Dendritic cell treated with granulocyte-macrophage colony-stimulating factor and Interleukin-4, amounts not matched to agents 40 ng/mL and 50 ng/mL, for 4 days (primary cell): Measurements from ENCODE around the gene LENG9.

Experiments used
- H3K27ac Mint-ChIP-seq: one replicate; pipeline ENCODE4 v1.8.0; 2022; ENCODE audit warnings: mild to moderate bottlenecking, mixed read lengths
- H3K27me3 Mint-ChIP-seq: one replicate; pipeline ENCODE4 v1.8.0; 2022; ENCODE audit warnings: mild to moderate bottlenecking, mixed read lengths
- H3K36me3 Mint-ChIP-seq: one replicate; pipeline ENCODE4 v1.8.0; 2022; ENCODE audit warnings: low read depth, mixed read lengths
- H3K4me1 Mint-ChIP-seq: one replicate; pipeline ENCODE4 v1.8.0; 2022; ENCODE audit warnings: low read depth, mixed read lengths
- H3K4me3 Mint-ChIP-seq: one replicate; pipeline ENCODE4 v1.8.0; 2022; ENCODE audit warnings: mild to moderate bottlenecking, moderate library complexity, mixed read lengths
- H3K9me3 Mint-ChIP-seq: one replicate; pipeline ENCODE4 v1.8.0; 2022; ENCODE audit warnings: mixed read lengths
- intact Hi-C: fragments of 100-400 bp; cut with micrococcal nuclease; formaldehyde crosslinking; loops from one replicate; pipeline ENCODE4 v1.15.0; 2022

Gene LENG9

DNA sequence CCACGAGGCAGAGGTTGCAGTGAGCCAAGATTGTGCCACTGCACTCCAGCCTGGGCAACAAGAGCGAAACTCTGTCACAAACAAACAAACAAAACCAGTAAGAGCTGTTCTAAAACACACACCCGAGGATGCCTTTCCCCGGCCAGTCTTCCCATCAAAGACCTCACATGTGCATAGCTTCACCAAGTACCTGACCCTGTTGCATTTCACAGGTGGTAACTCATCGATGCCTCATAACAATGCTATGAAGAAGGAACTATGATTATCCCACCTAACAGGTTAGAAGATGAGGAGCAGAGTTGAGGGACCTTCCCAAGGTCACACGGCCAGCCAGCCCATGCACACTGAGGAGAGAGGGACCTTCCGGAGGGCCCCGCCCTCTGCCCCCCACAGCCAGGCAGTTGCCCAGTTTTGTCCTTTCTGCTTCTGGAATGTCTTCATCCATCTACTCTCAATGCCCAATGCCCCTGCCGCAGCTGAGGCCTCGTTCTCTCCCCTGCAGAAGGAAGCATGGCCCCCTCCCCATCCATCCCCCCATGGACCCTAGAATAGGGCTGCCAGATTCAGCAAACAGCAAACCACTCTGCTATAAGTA lies 31.3 kb downstream of the LENG9 start:
- Mint-ChIP-seq H3K4me3 (no peak overlapping the region), H3K4me1 (peaks cover 23% of the 10 kb centered on the region), H3K36me3 (peaks cover 23% of the 10 kb centered on the region), H3K27ac (no peak overlapping the region), H3K27me3 (peaks cover 71% of the 10 kb centered on the region), H3K9me3 (no peaks in the 10 kb centered on the region)
- intact Hi-C loops, result no loop called here

DNA sequence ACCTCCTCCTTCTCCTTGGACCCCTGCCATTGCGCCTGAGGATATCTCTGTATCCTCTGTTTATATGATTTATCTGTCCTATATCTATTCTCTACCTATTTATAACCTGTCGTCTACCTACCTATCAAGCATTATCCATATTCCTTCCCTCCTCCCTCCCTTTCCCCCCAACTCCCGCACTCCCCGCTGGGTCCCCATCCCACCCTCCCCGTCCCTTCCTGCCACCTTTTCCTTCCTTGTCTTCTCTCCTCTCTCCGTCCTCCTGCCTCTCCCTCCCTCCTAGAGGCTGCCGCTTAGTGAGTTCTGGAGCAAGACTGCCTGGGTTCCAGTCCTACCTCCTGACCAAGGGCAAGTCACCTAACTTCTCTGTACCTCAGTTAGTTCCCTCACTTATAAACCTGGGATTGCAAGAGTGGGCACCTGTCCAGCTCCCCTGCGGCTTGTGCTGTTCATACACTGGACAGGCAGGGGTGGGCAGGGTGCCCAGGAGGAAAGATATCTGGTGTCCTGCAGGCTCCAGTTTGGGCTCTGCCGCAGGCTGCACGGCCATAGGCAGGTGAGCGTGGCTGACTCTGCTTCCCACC lies 32.2 kb downstream of the LENG9 start:
- Mint-ChIP-seq H3K4me1 (peaks cover 23% of the 10 kb centered on the region), H3K36me3 (peaks cover 14% of the 10 kb centered on the region), H3K9me3 (no peaks in the 10 kb centered on the region), H3K4me3 (no peak overlapping the region), H3K27me3 (peaks cover 79% of the 10 kb centered on the region), H3K27ac (no peak overlapping the region)
- intact Hi-C loops, result no loop called here

DNA sequence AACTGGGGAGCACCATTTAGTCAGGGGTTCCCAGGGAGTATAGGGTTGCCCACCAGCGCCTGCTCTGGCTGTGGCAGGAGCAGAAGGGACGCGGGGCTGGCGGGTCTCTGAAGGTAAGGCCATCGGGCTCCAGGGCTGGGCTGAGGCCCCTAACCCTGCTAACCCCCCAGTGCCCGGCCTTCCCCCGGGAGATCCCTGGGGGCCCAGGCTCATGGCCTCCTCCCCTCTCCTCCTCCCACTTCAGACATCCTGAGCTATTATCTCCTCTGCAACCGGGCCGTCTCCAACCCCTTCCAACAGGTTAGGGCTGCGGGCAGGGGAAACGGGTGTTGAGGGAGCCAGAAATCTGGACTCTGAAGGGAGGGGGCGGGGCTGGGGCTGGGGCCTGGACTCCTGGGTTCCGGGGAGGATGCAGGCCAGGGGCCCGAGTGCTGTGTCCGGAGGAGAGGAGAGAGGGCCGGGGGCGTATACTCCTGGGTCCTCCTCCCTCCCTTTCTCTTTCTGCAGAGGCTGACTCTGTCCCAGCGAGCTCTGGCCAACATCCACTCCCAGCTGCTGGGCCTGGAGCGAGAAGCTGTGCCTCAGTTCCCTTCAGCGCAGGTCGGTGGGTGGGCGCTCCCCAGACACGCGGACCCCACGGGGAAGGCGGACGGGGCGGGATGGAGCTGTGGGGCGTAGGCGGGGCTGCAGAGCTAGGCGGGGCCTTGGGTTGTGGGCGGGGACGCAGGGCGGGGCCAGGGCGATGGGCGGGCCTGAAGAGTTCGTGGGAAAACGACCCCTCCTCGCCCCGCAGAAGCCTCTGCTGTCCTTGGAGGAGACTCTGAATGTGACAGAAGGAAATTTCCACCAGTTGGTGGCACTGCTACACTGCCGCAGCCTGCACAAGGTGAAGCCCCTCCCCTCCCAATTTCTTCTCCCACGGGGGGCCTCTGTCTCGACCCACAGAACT lies 33.0 kb downstream of the LENG9 start:
- Mint-ChIP-seq H3K36me3 (peaks cover 9% of the 10 kb centered on the region), H3K27ac (no peak overlapping the region), H3K9me3 (no peaks in the 10 kb centered on the region), H3K4me1 (peaks cover 23% of the 10 kb centered on the region), H3K27me3 (peaks cover 87% of the 10 kb centered on the region), H3K4me3 (peak overlapping the region; percentile 42)
- intact Hi-C loops, result no loop called here

DNA sequence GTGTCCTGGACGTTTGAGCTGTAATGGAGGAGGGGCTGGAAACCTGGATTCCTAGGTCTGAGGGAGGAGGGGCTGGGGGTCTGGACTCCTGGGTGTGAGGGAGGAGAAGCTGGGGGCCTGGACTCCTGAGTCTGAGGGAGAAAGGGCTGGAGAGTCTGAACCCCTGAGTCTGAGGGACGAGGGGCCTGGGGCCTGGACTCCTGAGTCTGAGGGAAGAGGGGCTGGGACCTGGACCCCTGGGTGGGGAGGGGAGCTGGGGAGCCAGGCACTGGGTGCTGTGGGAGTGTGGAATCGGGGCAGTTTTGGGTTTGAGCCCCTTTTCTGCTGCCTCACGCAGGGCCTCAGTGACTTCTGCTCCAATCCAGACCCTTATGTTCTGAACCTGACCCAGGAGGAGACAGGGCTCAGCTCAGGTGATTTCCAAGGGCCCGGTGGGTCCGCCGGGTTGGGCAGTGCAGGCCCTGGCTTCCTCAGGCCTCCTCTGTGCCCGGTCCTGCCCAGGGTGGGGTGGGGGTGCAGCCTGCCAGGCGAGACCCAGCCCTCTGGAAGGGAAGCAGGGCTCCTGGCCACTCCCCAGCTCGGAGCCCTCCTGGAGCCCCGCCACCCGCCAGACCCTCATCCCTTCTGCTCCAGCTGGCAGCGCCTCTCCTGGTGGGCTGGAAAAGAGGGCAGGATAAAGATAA lies 33.9 kb downstream of the LENG9 start:
- Mint-ChIP-seq H3K4me1 (peaks cover 24% of the 10 kb centered on the region), H3K4me3 (no peak overlapping the region), H3K36me3 (peaks cover 4% of the 10 kb centered on the region), H3K27me3 (peaks cover 91% of the 10 kb centered on the region), H3K27ac (no peak overlapping the region), H3K9me3 (no peaks in the 10 kb centered on the region)
- intact Hi-C loops, result no loop called here

DNA sequence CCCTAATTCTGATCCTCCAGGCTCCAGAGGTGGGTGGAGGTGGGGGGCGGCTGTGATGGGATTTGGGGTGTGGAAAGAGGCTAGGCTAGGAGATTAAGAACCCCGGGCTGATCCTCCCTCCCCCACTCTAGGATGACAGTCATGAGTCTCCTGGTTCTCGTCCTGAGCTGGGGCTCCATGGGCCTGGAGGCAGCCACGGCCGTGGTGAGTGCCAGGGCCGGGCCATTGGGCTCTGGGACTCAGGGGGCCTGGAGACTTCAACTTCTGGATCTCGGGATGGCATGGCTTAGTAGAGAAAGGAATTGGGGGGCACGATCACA lies 34.4 kb downstream of the LENG9 start:
- Mint-ChIP-seq H3K4me3 (no peak overlapping the region), H3K27me3 (peaks cover 93% of the 10 kb centered on the region), H3K27ac (no peak overlapping the region), H3K9me3 (no peaks in the 10 kb centered on the region), H3K4me1 (peaks cover 24% of the 10 kb centered on the region), H3K36me3 (no peaks in the 10 kb centered on the region)
- intact Hi-C loops, result no loop called here

DNA sequence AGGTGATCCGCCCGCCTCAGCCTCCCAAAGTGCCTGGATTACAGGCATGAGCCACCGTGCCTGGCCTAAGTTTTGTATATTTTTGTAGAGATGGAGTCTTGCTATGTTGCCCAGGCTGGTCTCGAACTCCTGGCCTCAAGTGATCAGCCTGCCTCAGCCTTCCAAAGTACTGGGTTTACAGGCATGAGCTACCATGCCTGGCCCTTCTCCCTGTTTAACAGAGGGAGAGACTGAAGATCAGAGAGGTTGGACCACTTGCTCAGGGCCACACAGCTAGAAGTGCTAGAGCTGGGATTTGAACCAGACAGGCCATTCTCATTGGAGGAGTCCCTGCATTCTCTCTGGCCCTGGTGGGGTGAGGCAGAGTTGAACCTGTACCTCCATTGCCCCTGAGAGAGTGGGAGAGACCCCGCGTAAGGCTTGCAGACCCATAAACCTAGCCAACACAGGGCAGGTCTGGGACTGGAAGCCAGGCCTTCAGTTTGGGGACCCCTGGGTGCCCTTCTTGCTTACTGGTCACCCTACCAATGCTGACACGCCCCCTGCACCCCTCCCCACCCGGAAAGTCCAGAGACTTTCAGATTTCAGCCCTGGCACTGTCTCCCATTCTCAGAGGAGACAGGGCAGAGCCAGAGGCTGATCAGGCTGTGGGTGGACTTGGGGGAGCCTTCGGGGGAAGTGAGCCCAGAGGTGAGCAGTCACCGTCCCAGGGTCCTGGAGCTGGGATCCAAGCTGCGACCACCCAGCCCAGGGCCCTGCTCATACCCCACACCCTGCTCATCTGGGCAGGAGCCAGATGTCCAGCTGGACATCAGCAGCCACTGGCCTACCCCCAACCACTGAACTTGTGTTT lies 35.0 kb downstream of the LENG9 start:
- intact Hi-C loops, result no loop called here
- Mint-ChIP-seq H3K9me3 (no peaks in the 10 kb centered on the region), H3K27me3 (peaks cover 94% of the 10 kb centered on the region), H3K4me1 (peaks cover 24% of the 10 kb centered on the region), H3K27ac (no peak overlapping the region), H3K36me3 (no peaks in the 10 kb centered on the region), H3K4me3 (no peak overlapping the region)

DNA sequence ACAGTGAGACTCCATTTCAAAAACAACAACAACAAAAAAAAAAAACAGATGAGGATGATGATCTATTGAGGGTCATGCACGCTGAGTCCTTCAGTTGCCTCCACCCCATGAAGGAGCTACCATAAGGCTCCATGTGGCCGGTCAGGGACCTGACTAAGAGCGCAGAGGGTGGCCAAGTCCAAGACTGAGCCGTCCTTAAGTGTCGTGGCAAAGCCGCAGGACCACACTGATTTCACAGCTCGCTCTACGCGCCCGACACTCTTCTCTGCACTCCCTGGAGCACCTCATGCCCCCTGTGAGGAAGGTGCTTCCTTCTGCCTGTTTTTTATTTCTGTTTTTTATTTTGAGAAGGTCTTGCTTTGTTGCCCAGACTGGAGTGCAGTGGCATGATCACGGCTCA lies 36.0 kb downstream of the LENG9 start:
- H3K36me3 Mint-ChIP-seq, result no peaks in the 10 kb centered on the region
- H3K4me3 Mint-ChIP-seq, result no peak overlapping the region
- no peaks in the 10 kb centered on the region for H3K9me3 Mint-ChIP-seq
- intact Hi-C loops, result no loop called here
- no peak overlapping the region for H3K27ac Mint-ChIP-seq
- peaks cover 24% of the 10 kb centered on the region for H3K4me1 Mint-ChIP-seq
- peaks cover 95% of the 10 kb centered on the region for H3K27me3 Mint-ChIP-seq

DNA sequence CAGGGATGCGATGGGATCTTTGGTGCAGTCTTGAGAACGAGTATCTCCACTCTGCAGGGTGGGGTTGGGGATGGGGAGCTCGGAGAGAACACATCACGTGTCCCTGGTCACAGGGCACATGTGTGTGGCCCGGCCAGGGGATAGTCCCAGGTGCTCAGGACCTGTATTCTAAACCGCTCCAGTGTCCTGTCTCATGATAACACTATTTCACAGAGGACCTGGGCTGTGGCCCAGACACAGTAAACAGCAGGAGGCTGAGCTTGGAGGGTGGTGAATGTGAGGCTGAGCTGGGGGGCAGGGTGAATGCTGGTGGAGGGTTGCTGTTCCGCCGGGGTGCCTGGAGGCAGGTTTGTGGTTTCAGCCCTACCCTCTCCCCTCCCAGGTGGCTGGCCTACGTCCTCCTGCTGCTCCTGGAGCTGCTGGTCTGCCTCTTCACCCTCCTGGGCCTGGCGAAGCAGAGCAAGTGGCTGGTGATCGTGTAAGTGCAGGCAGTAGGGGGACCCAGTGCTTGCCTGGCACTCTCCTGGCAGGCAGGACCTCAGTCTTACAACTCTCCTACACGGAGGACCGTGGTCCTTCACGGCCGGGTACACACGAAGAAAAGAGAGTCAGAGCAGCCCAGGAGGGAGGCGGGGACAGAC lies 37.2 kb downstream of the LENG9 start:
- Mint-ChIP-seq H3K27ac (no peak overlapping the region), H3K27me3 (peaks cover 91% of the 10 kb centered on the region), H3K4me3 (no peak overlapping the region), H3K4me1 (peaks cover 22% of the 10 kb centered on the region), H3K9me3 (no peaks in the 10 kb centered on the region), H3K36me3 (no peaks in the 10 kb centered on the region)
- intact Hi-C loops, result no loop called here

DNA sequence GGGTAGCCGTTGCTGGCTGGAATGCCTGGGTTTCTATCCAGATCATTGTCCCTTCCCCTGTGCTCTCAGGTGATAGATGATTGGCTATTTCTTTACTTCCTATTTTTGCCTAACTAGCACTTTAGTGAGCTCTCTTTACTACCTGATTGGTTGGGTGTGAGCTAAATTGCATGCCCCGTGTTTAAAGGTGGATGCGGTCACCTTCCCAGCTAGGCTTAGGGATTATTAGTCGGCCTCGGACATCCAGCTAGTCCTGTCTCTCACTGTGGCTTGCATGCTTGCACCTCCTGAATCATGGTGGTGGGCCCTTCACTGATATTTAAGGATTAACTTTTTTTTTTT lies 38.2 kb downstream of the LENG9 start:
- Mint-ChIP-seq H3K27me3 (peaks cover 88% of the 10 kb centered on the region), H3K9me3 (no peaks in the 10 kb centered on the region), H3K27ac (no peak overlapping the region), H3K4me3 (no peak overlapping the region), H3K36me3 (no peaks in the 10 kb centered on the region), H3K4me1 (peaks cover 14% of the 10 kb centered on the region)
- intact Hi-C loops, result no loop called here

DNA sequence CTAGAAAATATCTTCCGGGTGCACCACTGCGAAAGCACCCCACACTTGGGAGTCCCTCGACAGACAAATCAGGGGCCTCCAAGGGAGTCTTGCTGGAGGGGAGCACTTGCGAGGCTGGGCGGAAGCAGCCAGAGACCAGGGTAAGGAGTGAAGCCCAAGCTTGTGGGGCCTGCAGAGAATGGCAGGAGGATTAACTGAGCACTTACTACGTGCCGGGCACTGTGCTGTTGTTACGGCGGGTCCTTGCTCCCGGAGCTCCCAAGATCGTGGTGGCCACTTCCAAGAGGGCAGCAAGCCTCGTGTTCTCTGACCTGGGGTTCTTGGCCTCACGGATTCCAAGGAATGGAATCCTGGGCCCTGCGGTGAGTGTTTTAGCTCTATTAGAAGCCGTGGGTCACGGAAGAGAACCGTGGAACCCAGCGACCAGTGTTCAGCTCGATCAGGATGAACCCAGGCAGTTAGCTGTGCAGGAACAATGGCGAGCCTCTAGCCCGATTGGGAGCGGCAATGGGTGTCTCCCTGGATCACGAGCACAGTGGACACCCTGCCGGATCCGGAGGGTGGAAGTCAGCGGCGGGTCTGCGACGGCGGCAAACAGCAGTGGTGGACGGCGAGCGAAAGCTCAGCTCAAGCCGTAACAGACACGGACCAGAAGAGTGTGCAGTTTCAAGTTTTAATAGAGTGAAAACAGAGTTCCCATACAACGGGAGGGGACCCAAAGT lies 38.8 kb downstream of the LENG9 start:
- peaks cover 87% of the 10 kb centered on the region for H3K27me3 Mint-ChIP-seq
- no peaks in the 10 kb centered on the region for H3K36me3 Mint-ChIP-seq
- intact Hi-C loops, result no loop called here
- peaks cover 10% of the 10 kb centered on the region for H3K4me1 Mint-ChIP-seq
- H3K4me3 Mint-ChIP-seq, result no peak overlapping the region
- H3K27ac Mint-ChIP-seq, result no peak overlapping the region
- no peaks in the 10 kb centered on the region for H3K9me3 Mint-ChIP-seq

DNA sequence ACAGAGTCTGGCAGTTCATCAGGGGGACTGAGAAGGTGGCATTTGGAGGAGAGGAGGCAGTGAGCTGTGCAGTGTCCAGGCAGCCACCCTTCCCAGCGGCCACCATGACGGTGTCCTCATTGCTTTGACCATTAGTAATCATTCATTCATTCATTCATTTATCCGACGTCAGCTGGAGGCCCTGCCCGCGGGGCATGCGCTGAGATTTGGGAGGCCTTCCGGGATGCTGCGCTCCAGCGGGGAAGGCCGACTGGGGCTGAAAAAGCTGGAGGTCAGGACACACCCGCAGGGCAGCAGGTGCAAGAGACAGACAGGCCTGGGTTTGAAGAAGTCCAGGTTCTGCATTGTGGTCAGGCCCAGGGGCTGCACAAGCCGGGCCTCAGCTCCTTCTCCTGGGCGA lies 39.4 kb downstream of the LENG9 start:
- Mint-ChIP-seq H3K36me3 (no peaks in the 10 kb centered on the region), H3K27ac (no peak overlapping the region)

DNA sequence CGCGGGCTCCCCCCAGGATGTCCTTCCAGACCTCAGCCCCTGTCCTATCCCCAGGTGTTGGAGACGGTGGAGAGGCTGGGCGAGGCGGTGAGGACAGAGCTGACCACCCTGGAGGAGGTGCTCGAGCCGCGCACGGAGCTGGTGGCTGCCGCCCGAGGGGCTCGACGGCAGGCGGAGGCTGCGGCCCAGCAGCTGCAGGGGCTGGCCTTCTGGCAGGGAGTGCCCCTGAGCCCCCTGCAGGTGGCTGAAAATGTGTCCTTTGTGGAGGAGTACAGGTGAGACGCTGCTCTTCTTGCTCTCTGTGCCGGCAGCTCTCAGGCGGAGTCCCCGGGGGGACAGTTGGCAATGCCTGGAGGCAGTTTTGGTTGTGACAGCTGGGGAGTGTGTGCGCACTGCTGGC lies 41.4 kb downstream of the LENG9 start:
- Mint-ChIP-seq H3K4me1 (peaks cover 21% of the 10 kb centered on the region), H3K36me3 (no peaks in the 10 kb centered on the region), H3K4me3 (no peak overlapping the region), H3K27ac (no peak overlapping the region), H3K27me3 (peaks cover 86% of the 10 kb centered on the region), H3K9me3 (no peaks in the 10 kb centered on the region)
- intact Hi-C loops, result no loop called here

More for the DNA sequence above, 39.4 kb downstream of the LENG9 start:
- no peaks in the 10 kb centered on the region for H3K9me3 Mint-ChIP-seq
- H3K27me3 Mint-ChIP-seq, result peaks cover 87% of the 10 kb centered on the region
- H3K4me1 Mint-ChIP-seq, result peaks cover 10% of the 10 kb centered on the region
- no peak overlapping the region for H3K4me3 Mint-ChIP-seq
- intact Hi-C loops, result no loop called here

DNA sequence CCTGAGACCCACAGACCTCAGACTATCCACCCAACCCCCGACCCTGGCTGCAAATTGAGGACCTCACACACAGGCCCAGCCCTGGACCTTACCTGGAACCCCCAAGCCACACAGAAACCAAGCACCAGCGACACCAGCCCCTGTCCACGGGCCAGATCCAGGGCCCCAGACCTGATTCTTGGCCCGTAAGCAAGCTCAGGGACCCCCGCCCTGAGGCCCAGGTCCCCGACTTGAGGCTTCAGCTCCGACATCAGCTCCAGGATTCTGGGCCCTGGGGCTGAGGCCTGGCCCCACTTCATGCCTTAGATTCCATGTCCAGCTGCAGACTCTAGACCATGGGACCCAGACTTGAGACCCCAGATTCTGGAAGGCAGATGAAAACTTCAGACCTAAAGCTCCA lies 42.1 kb downstream of the LENG9 start:
- Mint-ChIP-seq H3K27ac (no peak overlapping the region), H3K4me1 (peaks cover 24% of the 10 kb centered on the region), H3K4me3 (no peak overlapping the region), H3K27me3 (peaks cover 85% of the 10 kb centered on the region), H3K36me3 (no peaks in the 10 kb centered on the region), H3K9me3 (no peaks in the 10 kb centered on the region)
- intact Hi-C loops, result no loop called here
